B cell (primary cell): ENCODE data around the gene CST9.
"Not testable (repeated sequence)": the region's sequence is repeated elsewhere in the genome, so short reads cannot be mapped to it uniquely, and the experiment has no call there.

Experiments used
- EZH2 ChIP-seq: IDR thresholded peaks from 2 replicates; pipeline ENCODE4 v1.6.1; 2012; ENCODE audit warnings: borderline replicate concordance, low read depth, mild to moderate bottlenecking, moderate library complexity, low read length; ENCODE audit not compliant: insufficient read depth, poor library complexity, severe bottlenecking
- TF ChIP-seq, protein P1 (sequence below): fragments of 200-600 bp; IDR thresholded peaks from one replicate; pipeline ENCODE4 v1.8.0; 2022; ENCODE audit warnings: antibody characterized with exemption, mild to moderate bottlenecking

GRCh38 chr20:23620670-23621386 lies 15.1 kb upstream of the CST9 start:
- TF ChIP-seq, protein P1, sequence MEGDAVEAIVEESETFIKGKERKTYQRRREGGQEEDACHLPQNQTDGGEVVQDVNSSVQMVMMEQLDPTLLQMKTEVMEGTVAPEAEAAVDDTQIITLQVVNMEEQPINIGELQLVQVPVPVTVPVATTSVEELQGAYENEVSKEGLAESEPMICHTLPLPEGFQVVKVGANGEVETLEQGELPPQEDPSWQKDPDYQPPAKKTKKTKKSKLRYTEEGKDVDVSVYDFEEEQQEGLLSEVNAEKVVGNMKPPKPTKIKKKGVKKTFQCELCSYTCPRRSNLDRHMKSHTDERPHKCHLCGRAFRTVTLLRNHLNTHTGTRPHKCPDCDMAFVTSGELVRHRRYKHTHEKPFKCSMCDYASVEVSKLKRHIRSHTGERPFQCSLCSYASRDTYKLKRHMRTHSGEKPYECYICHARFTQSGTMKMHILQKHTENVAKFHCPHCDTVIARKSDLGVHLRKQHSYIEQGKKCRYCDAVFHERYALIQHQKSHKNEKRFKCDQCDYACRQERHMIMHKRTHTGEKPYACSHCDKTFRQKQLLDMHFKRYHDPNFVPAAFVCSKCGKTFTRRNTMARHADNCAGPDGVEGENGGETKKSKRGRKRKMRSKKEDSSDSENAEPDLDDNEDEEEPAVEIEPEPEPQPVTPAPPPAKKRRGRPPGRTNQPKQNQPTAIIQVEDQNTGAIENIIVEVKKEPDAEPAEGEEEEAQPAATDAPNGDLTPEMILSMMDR: not testable (repeated sequence)
- not testable (repeated sequence) for TF ChIP-seq EZH2
